HEK293 (cell line): ENCODE data around the gene PDIA3.
"Not testable (repeated sequence)": the region's sequence is repeated elsewhere in the genome, so short reads cannot be mapped to it uniquely, and the experiment has no call there.

Experiments
- CTCF ChIA-PET: fragments of 350-600 bp; formaldehyde crosslinking; extraction: SDS; loops from one replicate; lab custom pipeline; 2021; ENCODE audit warnings: antibody characterized with exemption; lab: Yijun Ruan, JAX
- POLR2A ChIA-PET: fragments of 300-600 bp; formaldehyde crosslinking; extraction: SDS; loops from one replicate; lab custom pipeline; 2020; ENCODE audit warnings: antibody characterized with exemption, inconsistent platforms; lab: Yijun Ruan, JAX
- H3K27ac ChIP-seq: fragments of 200-500 bp; sonication (Bioruptor generic); 2 replicates; pipeline ENCODE4 v1.5.1; 2014; ENCODE audit warnings: low read depth, low read length, control low read depth, inconsistent platforms; ENCODE audit errors: extremely low read depth
- H3K36me3 ChIP-seq, 2 experiments: fragments of 200-500 bp in 1 of 2; sonication (Bioruptor generic) in 1 of 2; 1 replicate in 1 of 2; 2 replicates in 1 of 2; pipeline ENCODE4 v1.5.1; 2014 to 2017; ENCODE audit warnings: inconsistent platforms in 2 of 2, low read length in 2 of 2; ENCODE audit not compliant: control insufficient read depth in 2 of 2, insufficient read depth in 1 of 2
- H3K4me1 ChIP-seq: fragments of 200-500 bp; sonication (Bioruptor generic); 2 replicates; pipeline ENCODE4 v1.5.1; 2014; ENCODE audit warnings: mild to moderate bottlenecking, low read length, inconsistent platforms; ENCODE audit not compliant: control insufficient read depth, insufficient read depth
- H3K4me3 ChIP-seq: 2 replicates; pipeline ENCODE4 v1.5.1; 2011; ENCODE audit warnings: low read depth, mild to moderate bottlenecking, control low read depth, low read length, moderate library complexity
- H3K9me3 ChIP-seq: fragments of 200-500 bp; sonication (Bioruptor generic); 2 replicates; pipeline ENCODE4 v1.5.1; 2014; ENCODE audit warnings: low read depth, low read length, inconsistent platforms; ENCODE audit not compliant: control insufficient read depth, insufficient read depth
- HOXA7 ChIP-seq: sonication (generic); formaldehyde crosslinking; IDR thresholded peaks from 2 replicates; pipeline ENCODE4 v1.8.1; 2022; ENCODE audit warnings: missing genetic modification reagents, borderline replicate concordance
- HOXC10 ChIP-seq: sonication (generic); formaldehyde crosslinking; IDR thresholded peaks from 2 replicates; pipeline ENCODE4 v1.8.1; 2023; ENCODE audit warnings: mild to moderate bottlenecking, missing genetic modification reagents
- HOXD13 ChIP-seq: sonication (generic); formaldehyde crosslinking; IDR thresholded peaks from 2 replicates; pipeline ENCODE4 v1.8.0; 2022; ENCODE audit warnings: missing genetic modification reagents, borderline replicate concordance
- PRDM1 ChIP-seq: fragments of 450-650 bp; formaldehyde crosslinking; IDR thresholded peaks from 2 replicates; pipeline ENCODE4; 2016; ENCODE audit warnings: missing biosample characterization, missing genetic modification characterization
- PRDM10 ChIP-seq: fragments of 450-650 bp; formaldehyde crosslinking; IDR thresholded peaks from 2 replicates; pipeline ENCODE4 v1.5.1; 2016; ENCODE audit warnings: missing biosample characterization, missing genetic modification characterization
- RBAK ChIP-seq: fragments of 450-650 bp; formaldehyde crosslinking; IDR thresholded peaks from 2 replicates; pipeline ENCODE4 v1.5.1; 2016; ENCODE audit warnings: missing biosample characterization, missing genetic modification characterization
- REPIN1 ChIP-seq: fragments of 450-650 bp; formaldehyde crosslinking; IDR thresholded peaks from 2 replicates; pipeline ENCODE4 v1.5.1; 2017; ENCODE audit warnings: missing biosample characterization, missing genetic modification characterization, low read depth
- ZBTB17 ChIP-seq: fragments of 450-650 bp; formaldehyde crosslinking; IDR thresholded peaks from 2 replicates; pipeline ENCODE4 v1.5.1; 2016; ENCODE audit warnings: missing biosample characterization, missing genetic modification characterization
- ZBTB20 ChIP-seq: fragments of 450-650 bp; formaldehyde crosslinking; IDR thresholded peaks from 2 replicates; pipeline ENCODE4 v1.5.1; 2016; ENCODE audit warnings: missing biosample characterization, missing genetic modification characterization
- ZFP69B ChIP-seq: fragments of 450-650 bp; formaldehyde crosslinking; IDR thresholded peaks from 2 replicates; pipeline ENCODE4 v1.5.1; 2016; ENCODE audit warnings: missing biosample characterization, missing genetic modification characterization
- ZNF10 ChIP-seq: fragments of 450-650 bp; formaldehyde crosslinking; IDR thresholded peaks from 2 replicates; pipeline ENCODE4 v1.5.1; 2017; ENCODE audit warnings: missing biosample characterization, missing genetic modification characterization
- ZNF148 ChIP-seq: fragments of 450-650 bp; formaldehyde crosslinking; IDR thresholded peaks from 2 replicates; pipeline ENCODE4 v1.5.0; 2017; ENCODE audit warnings: missing biosample characterization, missing genetic modification characterization, borderline replicate concordance
- ZNF174 ChIP-seq: fragments of 450-650 bp; formaldehyde crosslinking; IDR thresholded peaks from 2 replicates; pipeline ENCODE4 v1.5.0; 2017; ENCODE audit warnings: missing biosample characterization, mild to moderate bottlenecking, missing genetic modification characterization
- ZNF24 ChIP-seq: fragments of 450-650 bp; formaldehyde crosslinking; IDR thresholded peaks from 2 replicates; pipeline ENCODE4 v1.5.1; 2016; ENCODE audit warnings: missing biosample characterization, missing genetic modification characterization
- ZNF274 ChIP-seq, 2 experiments: fragments of 200-500 bp in 1 of 2; fragments of 450-650 bp in 1 of 2; sonication (Bioruptor generic) in 1 of 2; formaldehyde crosslinking in 1 of 2; IDR thresholded peaks; 2 replicates each; pipeline versions ENCODE4 v1.5.1 to v1.6.1; 2014 to 2016; ENCODE audit warnings: borderline replicate concordance in 1 of 2, inconsistent platforms in 1 of 2, low read length in 1 of 2, missing biosample characterization in 1 of 2, missing genetic modification characterization in 1 of 2
- ZNF292 ChIP-seq: fragments of 450-650 bp; formaldehyde crosslinking; IDR thresholded peaks from 2 replicates; pipeline ENCODE4 v1.5.1; 2016; ENCODE audit warnings: low read depth, missing biosample characterization, missing genetic modification characterization, borderline replicate concordance
- ZNF394 ChIP-seq: fragments of 450-650 bp; formaldehyde crosslinking; IDR thresholded peaks from 2 replicates; pipeline ENCODE4 v1.5.1; 2016; ENCODE audit warnings: missing biosample characterization, missing genetic modification characterization, mild to moderate bottlenecking, moderate library complexity, borderline replicate concordance
- ZNF571 ChIP-seq: fragments of 450-650 bp; formaldehyde crosslinking; IDR thresholded peaks from 2 replicates; pipeline ENCODE4 v1.5.0; 2017; ENCODE audit warnings: missing biosample characterization, missing genetic modification characterization
- ZNF777 ChIP-seq: fragments of 450-650 bp; formaldehyde crosslinking; IDR thresholded peaks from 2 replicates; pipeline ENCODE4 v1.5.1; 2017; ENCODE audit warnings: missing biosample characterization, missing genetic modification characterization, borderline replicate concordance
- ZNF792 ChIP-seq: fragments of 450-650 bp; formaldehyde crosslinking; IDR thresholded peaks from 2 replicates; pipeline ENCODE4 v1.5.1; 2016; ENCODE audit warnings: missing biosample characterization, missing genetic modification characterization
- TF ChIP-seq, protein P1 (sequence below): fragments of 450-650 bp; IDR thresholded peaks from 2 replicates; pipeline ENCODE4 v1.5.1; 2018; ENCODE audit warnings: missing biosample characterization, mild to moderate bottlenecking, missing genetic modification characterization
- TF ChIP-seq, protein P2 (sequence below): fragments of 450-650 bp; formaldehyde crosslinking; IDR thresholded peaks from 2 replicates; pipeline ENCODE4 v1.5.1; 2016; ENCODE audit warnings: missing biosample characterization, missing genetic modification characterization, borderline replicate concordance

Gene PDIA3

DNA sequence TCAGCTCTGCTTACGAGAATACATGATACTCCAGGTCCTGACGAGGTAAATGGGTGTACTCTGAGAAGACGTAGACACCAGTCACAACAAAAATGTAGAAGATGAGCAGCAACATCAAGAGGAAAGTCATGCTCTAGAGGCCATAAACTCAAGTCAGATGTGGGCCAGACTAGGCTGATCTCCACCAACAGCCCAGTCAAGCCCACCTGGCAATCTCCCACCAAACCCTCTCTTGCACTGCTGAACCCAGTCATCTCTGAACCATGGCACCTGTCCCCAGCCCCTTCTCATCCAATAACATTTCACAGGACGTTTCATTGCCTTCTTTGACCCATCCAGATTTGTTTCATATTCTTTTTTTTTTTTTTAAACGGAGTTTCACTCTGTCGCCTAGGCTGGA, 10.8 kb upstream of the PDIA3 start:
- H3K36me3 ChIP-seq = no peaks in the 10 kb centered on the region
- H3K27ac ChIP-seq = no peak overlapping the region
- no peak overlapping the region for H3K4me3 ChIP-seq
- TF ChIP-seq ZNF174 (tag by site-specific recombination) (no peak), ZNF571 (no peak), HOXC10 (CRISPR knock-in tag) (no peak), ZNF274 (IDR thresholded peaks at IDR 0.05; ENCODE audit: low read length) (no peak), ZNF274 (tag by site-specific recombination; IDR thresholded peaks at IDR 0.05; ENCODE audit: borderline replicate concordance) (no peak), ZNF24 (no peak), ZNF792 (tag by site-specific recombination) (no peak), ZBTB20 (tag by site-specific recombination) (no peak), REPIN1 (tag by site-specific recombination) (no peak)
- TF ChIP-seq, protein P1, sequence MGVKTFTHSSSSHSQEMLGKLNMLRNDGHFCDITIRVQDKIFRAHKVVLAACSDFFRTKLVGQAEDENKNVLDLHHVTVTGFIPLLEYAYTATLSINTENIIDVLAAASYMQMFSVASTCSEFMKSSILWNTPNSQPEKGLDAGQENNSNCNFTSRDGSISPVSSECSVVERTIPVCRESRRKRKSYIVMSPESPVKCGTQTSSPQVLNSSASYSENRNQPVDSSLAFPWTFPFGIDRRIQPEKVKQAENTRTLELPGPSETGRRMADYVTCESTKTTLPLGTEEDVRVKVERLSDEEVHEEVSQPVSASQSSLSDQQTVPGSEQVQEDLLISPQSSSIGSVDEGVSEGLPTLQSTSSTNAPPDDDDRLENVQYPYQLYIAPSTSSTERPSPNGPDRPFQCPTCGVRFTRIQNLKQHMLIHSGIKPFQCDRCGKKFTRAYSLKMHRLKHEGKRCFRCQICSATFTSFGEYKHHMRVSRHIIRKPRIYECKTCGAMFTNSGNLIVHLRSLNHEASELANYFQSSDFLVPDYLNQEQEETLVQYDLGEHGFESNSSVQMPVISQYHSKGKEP (tag by site-specific recombination) = no peak
- POLR2A ChIA-PET = interaction anchor here (0.5 kb wide), 1 partner anchor 370 kb away, joined by 4 read pairs; no protein-coding TSS in a partner anchor
- CTCF ChIA-PET = no interaction called here
- no peaks in the 10 kb centered on the region for H3K4me1 ChIP-seq
- no peaks in the 10 kb centered on the region for H3K9me3 ChIP-seq

DNA sequence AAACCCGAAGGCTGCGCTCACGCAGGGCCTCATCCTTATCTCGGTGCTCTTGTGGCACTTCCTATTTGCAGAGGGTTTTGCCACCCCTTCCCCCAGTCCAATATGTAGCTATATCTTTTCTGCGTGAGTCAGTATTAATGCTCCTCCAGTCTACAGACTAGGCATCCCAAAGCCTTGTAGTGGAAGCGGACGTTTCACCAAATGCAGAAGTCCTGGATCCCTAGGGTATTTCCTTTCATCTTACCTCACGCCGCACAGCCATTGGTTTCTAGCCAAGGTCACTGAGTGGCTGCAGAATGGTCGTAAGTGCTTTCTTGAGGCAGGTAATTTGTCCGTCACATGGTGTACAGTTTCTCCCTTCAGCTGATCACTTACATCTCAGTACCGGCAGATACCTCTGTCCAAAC, 668 bp downstream of the PDIA3 start:
- H3K4me3 ChIP-seq = peak overlapping the region; percentile 65
- peaks cover 0 to 11% of the 10 kb centered on the region in 2 experiments; a peak in 2 of 3 replicates for H3K36me3 ChIP-seq
- H3K4me1 ChIP-seq, CTCF ChIA-PET, H3K9me3 ChIP-seq: not testable (repeated sequence)
- POLR2A ChIA-PET = interaction anchor here (0.6 to 0.9 kb wide), 2 partner anchors 23 to 236 kb away, joined by 3 to 4 read pairs; no protein-coding TSS in a partner anchor
- H3K27ac ChIP-seq = peak overlapping the region; percentile 79
- TF ChIP-seq PRDM1 = peak; percentile 57
- 0 out of 2 replicates have a peak, but pooled peaks have one; percentile 5 for TF ChIP-seq ZFP69B
- TF ChIP-seq ZBTB20 (tag by site-specific recombination) = peak; percentile 13; the same call in 1 of the 2 replicates
- TF ChIP-seq PRDM10 = peak; percentile 20
- TF ChIP-seq ZNF394 (tag by site-specific recombination) = 0 out of 2 replicates have a peak, but pooled peaks have one; percentile 17
- TF ChIP-seq ZNF10 (tag by site-specific recombination) = 0 out of 2 replicates have a peak, but pooled peaks have one; percentile 43
- peak; percentile 87 for TF ChIP-seq ZBTB17 (tag by site-specific recombination)

- no peak overlapping the region for H3K4me3 ChIP-seq
- H3K9me3 ChIP-seq = no peaks in the 10 kb centered on the region
- peaks cover 8% of the 10 kb centered on the region for H3K4me1 ChIP-seq
- ChIA-PET POLR2A (interaction anchor here (1.1 kb wide), 1 partner anchor 9 kb away, joined by 7 read pairs; no protein-coding TSS in a partner anchor), CTCF (no interaction called here)
- H3K36me3 ChIP-seq = peaks cover 0 to 26% of the 10 kb centered on the region in 2 experiments; a peak in 2 of 3 replicates
- no peak overlapping the region for H3K27ac ChIP-seq
- TF ChIP-seq ZNF292 (tag by site-specific recombination) (no peak), HOXD13 (CRISPR knock-in tag) (no peak), ZNF394 (tag by site-specific recombination) (no peak), ZNF148 (tag by site-specific recombination) (no peak), HOXA7 (CRISPR knock-in tag) (no peak), RBAK (tag by site-specific recombination) (no peak), ZNF777 (tag by site-specific recombination) (no peak)
- TF ChIP-seq, protein P2, sequence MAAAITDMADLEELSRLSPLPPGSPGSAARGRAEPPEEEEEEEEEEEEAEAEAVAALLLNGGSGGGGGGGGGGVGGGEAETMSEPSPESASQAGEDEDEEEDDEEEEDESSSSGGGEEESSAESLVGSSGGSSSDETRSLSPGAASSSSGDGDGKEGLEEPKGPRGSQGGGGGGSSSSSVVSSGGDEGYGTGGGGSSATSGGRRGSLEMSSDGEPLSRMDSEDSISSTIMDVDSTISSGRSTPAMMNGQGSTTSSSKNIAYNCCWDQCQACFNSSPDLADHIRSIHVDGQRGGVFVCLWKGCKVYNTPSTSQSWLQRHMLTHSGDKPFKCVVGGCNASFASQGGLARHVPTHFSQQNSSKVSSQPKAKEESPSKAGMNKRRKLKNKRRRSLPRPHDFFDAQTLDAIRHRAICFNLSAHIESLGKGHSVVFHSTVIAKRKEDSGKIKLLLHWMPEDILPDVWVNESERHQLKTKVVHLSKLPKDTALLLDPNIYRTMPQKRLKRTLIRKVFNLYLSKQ = no peak
Measured at GRCh38 chr15:43748376-43748775, 2.1 kb downstream of the PDIA3 start.
